Adrenal gland (tissue), 5 donors: ENCODE data around the gene TMEM130.

ENCODE experiments used
- POLR2A ChIP-seq, 2 donors: fragments of 450-650 bp; IDR thresholded peaks; one replicate each; pipeline ENCODE4 v1.6.1; 2017; ENCODE audit warnings: antibody characterized with exemption in 2 of 2, mild to moderate bottlenecking in 2 of 2, moderate library complexity in 1 of 2
- TF ChIP-seq, protein P1 (sequence below), 6 experiments: fragments of 450-650 bp in 4 of 6; fragments of 200-600 bp in 2 of 6; sonication (generic) in 1 of 6; IDR thresholded peaks; 1 replicate in 5 of 6; 2 replicates in 1 of 6; pipeline versions ENCODE4 v1.5.1 to v1.8.0; 2016 to 2021; ENCODE audit warnings: antibody characterized with exemption in 6 of 6, mild to moderate bottlenecking in 2 of 6, moderate library complexity in 1 of 6
- donor health status: DM: no; HTN: no; CAD: no.

DNA sequence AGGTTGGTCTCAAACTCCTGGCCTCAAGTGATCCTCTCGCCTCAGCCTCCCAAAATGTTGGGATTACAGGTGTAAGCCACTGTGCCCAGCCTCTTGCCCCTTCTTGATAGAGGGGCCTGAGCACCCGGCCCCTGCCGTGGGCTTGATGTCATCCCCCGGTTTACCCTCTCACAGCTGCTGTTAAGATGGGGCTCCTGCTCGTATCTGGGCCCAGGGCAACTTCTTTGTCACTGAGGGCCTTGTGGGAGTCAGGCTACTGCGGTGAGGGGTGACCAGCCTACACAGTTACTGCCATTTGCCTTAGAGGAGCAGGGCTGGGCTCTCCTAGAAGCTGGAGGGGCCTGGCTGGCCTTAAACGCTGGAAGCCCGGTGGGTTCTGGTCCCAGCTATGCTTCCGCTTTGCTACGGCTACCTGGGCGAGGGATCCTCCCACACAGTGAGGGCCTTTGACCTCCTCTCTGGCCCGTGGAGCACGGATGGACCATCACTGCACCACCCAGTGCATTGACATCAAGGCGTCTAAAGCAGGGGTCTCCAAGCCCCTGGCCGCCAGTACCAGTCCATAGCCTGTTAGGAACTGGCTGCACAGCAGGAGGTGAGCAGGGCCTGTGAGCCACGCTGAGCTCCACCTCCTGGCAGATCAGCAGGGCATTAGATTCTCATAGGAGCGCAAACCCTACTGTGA is 1.1 kb upstream of the TMEM130 start:
- TF ChIP-seq, protein P1, sequence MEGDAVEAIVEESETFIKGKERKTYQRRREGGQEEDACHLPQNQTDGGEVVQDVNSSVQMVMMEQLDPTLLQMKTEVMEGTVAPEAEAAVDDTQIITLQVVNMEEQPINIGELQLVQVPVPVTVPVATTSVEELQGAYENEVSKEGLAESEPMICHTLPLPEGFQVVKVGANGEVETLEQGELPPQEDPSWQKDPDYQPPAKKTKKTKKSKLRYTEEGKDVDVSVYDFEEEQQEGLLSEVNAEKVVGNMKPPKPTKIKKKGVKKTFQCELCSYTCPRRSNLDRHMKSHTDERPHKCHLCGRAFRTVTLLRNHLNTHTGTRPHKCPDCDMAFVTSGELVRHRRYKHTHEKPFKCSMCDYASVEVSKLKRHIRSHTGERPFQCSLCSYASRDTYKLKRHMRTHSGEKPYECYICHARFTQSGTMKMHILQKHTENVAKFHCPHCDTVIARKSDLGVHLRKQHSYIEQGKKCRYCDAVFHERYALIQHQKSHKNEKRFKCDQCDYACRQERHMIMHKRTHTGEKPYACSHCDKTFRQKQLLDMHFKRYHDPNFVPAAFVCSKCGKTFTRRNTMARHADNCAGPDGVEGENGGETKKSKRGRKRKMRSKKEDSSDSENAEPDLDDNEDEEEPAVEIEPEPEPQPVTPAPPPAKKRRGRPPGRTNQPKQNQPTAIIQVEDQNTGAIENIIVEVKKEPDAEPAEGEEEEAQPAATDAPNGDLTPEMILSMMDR (IDR thresholded peaks at IDR 0.05): no peak
- TF ChIP-seq POLR2A (IDR thresholded peaks at IDR 0.05): no peak
